Ovary (tissue), 9 donors: Measurements from ENCODE around the gene GRN. TPM values are rescaled to one million over a fixed set of nuclear protein-coding genes. Genes with fewer than 3 reads are reported as not detected.
"Not testable (repeated sequence)": the region's sequence is repeated elsewhere in the genome, so short reads cannot be mapped to it uniquely, and the experiment has no call there.

ENCODE experiments used
- DNase-seq, 5 donors: peaks; one replicate each; pipeline ENCODE4 v3.0.0-alpha.2; 2019 to 2020
- H3K27ac ChIP-seq, 2 donors: fragments of 200-600 bp; one replicate each; pipeline versions ENCODE4 v1.5.1 to v1.8.0; 2019 to 2022
- H3K27me3 ChIP-seq: fragments of 200-600 bp; one replicate; pipeline ENCODE4 v1.8.0; 2022
- H3K36me3 ChIP-seq: fragments of 200-600 bp; sonication (generic); one replicate; pipeline ENCODE4 v1.5.1; 2019
- H3K4me1 ChIP-seq: one replicate; pipeline ENCODE4 v1.8.1; 2013; ENCODE audit warnings: mild to moderate bottlenecking, moderate library complexity; ENCODE audit not compliant: insufficient read depth
- H3K4me3 ChIP-seq: fragments of 200-600 bp; sonication (generic); one replicate; pipeline ENCODE4 v1.5.1; 2017
- H3K9me3 ChIP-seq, 2 donors: fragments of 200-600 bp in 1 of 2; sonication (generic) in 1 of 2; one replicate each; pipeline versions ENCODE4 v1.5.1 to v1.8.1; 2013 to 2019; ENCODE audit warnings: mild to moderate bottlenecking in 1 of 2, moderate library complexity in 1 of 2
- EP300 ChIP-seq: sonication (generic); formaldehyde crosslinking; IDR thresholded peaks from one replicate; pipeline ENCODE4 v1.6.1; 2017; ENCODE audit warnings: antibody characterized with exemption
- POLR2A ChIP-seq: fragments of 450-650 bp; IDR thresholded peaks from one replicate; pipeline ENCODE4 v1.6.1; 2017; ENCODE audit warnings: antibody characterized with exemption, mild to moderate bottlenecking, moderate library complexity
- WGBS, 3 donors: extraction: QIAGEN DNeasy Blood & Tissue Kit in 1 of 3; methylation state at CpG; one replicate each; pipeline versions ENCODE4 v1.1.5 to v1.1.7; 2013 to 2017; 5-methylcytosine and 5-hydroxymethylcytosine counted together
- intact Hi-C, 4 donors: fragments of 100-400 bp; cut with DNase I; formaldehyde crosslinking; loops; one replicate each; pipeline versions ENCODE4 v1.11.0 to v1.15.1; 2022 to 2023
- polyA plus RNA-seq, 2 donors: library from polyadenylated mRNA; stranded (reverse); fragments of 200-250 nt in 1 of 2; fragments of 350-450 nt in 1 of 2; fragmentation: Illumina TruSeq in 1 of 2; extraction: RNeasy Lipid Tissue Mini Kit (QIAGEN cat#74804) in 1 of 2; gene quantifications; one replicate each; pipeline ENCODE4 v1.2.3, GENCODE V29; 2013 to 2014
- total RNA-seq, 7 donors: library from RNA; depleted of rRNA in 2 of 7; stranded (reverse); fragments of >200 nt in 2 of 7; fragmentation: NEBNext Ultra II Directional in 3 of 7; extraction: Animal tissue kit (Norgen Biotek cat#: 25700) in 3 of 7; gene quantifications; one replicate each; pipeline versions ENCODE4 v1.1.0 to v1.2.4, GENCODE V29; 2016 to 2023
- TF ChIP-seq, protein P1 (sequence below), 3 donors: fragments of 450-650 bp in 2 of 3; fragments of 200-600 bp in 1 of 3; IDR thresholded peaks; one replicate each; pipeline versions ENCODE4 v1.5.1 to v1.8.0; 2016 to 2022; ENCODE audit warnings: antibody characterized with exemption in 3 of 3, mild to moderate bottlenecking in 1 of 3
- donor health status: DM: no; HTN: no; CAD: no; lungs with moderate emphysema.
- donor health status: DM: no; HTN: no; CAD: no.
- donor health status: Bipolar disorder and iron deficiency.
- donor health status: DM: yes; HTN: yes; CAD: no.
- donor health status: DM: no; HTN: no; CAD: no.
- donor health status: DM: yes; HTN: yes; CAD: no.

Gene GRN
- total and polyA plus RNA-seq, 9 donors, result 70.6 to 173 (median 88.2) TPM

GRCh38 chr17:44335968-44336367 is 9.1 kb upstream of the GRN start:
- intact Hi-C loops, result loop anchor here in 1 of 4 donors (5.0 kb wide), 1 partner anchor 194 kb away; the partner anchor contains the start of gene HROB
- H3K4me3 ChIP-seq, result no peak overlapping the region
- TF ChIP-seq EP300, result no peak
- TF ChIP-seq POLR2A, result no peak
- TF ChIP-seq, protein P1, sequence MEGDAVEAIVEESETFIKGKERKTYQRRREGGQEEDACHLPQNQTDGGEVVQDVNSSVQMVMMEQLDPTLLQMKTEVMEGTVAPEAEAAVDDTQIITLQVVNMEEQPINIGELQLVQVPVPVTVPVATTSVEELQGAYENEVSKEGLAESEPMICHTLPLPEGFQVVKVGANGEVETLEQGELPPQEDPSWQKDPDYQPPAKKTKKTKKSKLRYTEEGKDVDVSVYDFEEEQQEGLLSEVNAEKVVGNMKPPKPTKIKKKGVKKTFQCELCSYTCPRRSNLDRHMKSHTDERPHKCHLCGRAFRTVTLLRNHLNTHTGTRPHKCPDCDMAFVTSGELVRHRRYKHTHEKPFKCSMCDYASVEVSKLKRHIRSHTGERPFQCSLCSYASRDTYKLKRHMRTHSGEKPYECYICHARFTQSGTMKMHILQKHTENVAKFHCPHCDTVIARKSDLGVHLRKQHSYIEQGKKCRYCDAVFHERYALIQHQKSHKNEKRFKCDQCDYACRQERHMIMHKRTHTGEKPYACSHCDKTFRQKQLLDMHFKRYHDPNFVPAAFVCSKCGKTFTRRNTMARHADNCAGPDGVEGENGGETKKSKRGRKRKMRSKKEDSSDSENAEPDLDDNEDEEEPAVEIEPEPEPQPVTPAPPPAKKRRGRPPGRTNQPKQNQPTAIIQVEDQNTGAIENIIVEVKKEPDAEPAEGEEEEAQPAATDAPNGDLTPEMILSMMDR (IDR thresholded peaks at IDR 0.05), result no peak
- 5 to 16% (median 10%) methylated on average over 5 of the region's 5 CpGs for WGBS, 3 donors
- no peak for DNase-seq
- no peaks in the 10 kb centered on the region for H3K27me3 ChIP-seq
- H3K36me3 ChIP-seq, result no peaks in the 10 kb centered on the region
- no peaks in the 10 kb centered on the region for H3K9me3 ChIP-seq
- H3K27ac ChIP-seq, result no peak overlapping the region
- H3K4me1 ChIP-seq, result peaks cover 1% of the 10 kb centered on the region

DNA sequence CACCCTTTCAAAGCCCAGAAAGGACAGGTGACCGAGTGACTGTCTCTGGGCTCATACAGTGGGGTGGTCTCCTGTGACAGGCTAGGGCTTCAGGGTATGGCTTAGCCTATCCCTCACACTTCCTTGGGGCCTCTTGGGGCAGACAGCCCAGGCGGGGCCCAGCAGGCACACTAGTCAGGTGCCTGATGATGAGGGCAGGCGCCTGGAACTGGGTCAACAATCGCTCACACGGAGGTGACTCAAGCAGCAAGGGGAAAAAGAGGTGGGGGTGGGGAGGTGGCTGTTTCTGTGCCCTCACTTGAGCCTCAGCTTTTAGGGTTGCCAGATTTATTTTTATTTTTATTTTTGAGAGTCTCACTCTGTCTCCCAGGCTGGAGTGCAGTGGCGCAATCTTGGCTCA is 6.4 kb upstream of the GRN start:
- no peak for DNase-seq
- TF ChIP-seq EP300, result no peak
- no peaks in the 10 kb centered on the region for H3K4me1 ChIP-seq
- no peak overlapping the region for H3K4me3 ChIP-seq
- WGBS, 3 donors, result 65 to 66% (median 66%) methylated on average over 6 of the region's 6 CpGs
- intact Hi-C loops, result loop anchor here in 1 of 4 donors (5.0 kb wide), 1 partner anchor 196 kb away; the partner anchor contains the start of gene HROB
- H3K36me3 ChIP-seq, result no peaks in the 10 kb centered on the region
- H3K27ac ChIP-seq, result no peak overlapping the region
- H3K27me3 ChIP-seq, result no peaks in the 10 kb centered on the region
- no peaks in the 10 kb centered on the region for H3K9me3 ChIP-seq

DNA sequence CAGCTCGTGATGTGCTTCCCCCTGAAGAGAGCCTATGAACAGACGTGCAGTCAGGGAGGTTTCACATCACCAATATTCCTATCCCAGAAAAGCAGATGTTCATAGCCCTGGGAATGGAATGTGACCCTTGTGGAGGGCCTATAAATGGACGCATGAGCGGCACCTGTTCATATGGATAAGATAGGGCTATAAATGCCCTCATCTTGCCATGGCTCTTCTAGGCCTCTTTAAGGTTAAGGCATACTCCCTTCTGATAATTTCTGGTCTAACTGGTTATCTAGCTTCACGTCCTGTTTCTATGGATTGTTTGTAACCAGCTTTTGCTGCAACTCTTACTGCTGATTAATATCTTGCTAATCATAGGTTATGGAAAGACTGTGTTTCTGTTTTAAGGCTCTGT is 4.5 kb upstream of the GRN start:
- intact Hi-C loops, H3K27me3 ChIP-seq, H3K4me1 ChIP-seq, H3K9me3 ChIP-seq, H3K4me3 ChIP-seq, H3K27ac ChIP-seq, H3K36me3 ChIP-seq, DNase-seq: not testable (repeated sequence)
- 64 to 68% (median 67%) methylated on average over 5 of the region's 5 CpGs for WGBS, 3 donors

DNA sequence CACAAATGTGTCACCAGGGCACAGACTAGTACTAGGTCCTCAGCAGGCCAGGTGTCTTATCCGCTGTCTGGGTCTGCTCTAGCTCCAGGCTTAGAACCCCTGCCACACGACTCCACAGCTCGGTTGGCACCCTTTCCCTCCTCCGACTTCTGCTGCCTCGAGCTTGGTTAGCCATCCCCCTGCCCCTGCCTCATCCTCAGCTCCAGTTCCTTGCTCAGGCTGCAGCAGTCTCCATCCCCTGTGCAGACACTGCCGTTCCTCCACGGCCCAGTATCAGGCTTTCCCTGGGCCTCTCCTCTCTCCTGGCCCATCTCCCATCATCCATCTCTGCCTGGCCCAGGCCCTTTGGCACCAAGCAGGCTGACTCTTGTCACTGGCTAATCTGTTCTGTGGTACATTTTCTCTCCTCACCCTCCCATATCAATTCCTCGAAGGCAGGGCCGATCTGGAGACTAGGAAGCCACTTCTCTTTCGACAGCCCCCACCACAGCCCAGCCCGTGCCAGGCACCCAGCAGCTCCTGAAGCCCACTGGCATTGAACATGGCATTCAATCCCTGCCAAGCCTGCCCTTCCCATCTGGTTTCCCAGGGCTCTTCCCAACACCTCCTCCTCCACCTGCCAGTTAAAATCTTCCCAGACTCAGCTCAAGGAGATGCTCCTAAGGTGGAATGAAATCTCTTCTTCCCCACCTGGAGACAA is 1.4 kb upstream of the GRN start:
- Histone ChIP-seq H3K36me3 (no peaks in the 10 kb centered on the region), H3K4me3 (no peak overlapping the region), H3K27ac (no peak overlapping the region), H3K27me3 (no peaks in the 10 kb centered on the region), H3K4me1 (peaks cover 5% of the 10 kb centered on the region), H3K9me3 (no peaks in the 10 kb centered on the region)
- intact Hi-C loops, result no loop called here
- DNase-seq, result no peak
- 56 to 69% (median 68%) methylated on average over 11 of the region's 11 CpGs for WGBS, 3 donors
- TF ChIP-seq, protein P1 (IDR thresholded peaks at IDR 0.05), result no peak
- TF ChIP-seq POLR2A, result no peak
- no peak for TF ChIP-seq EP300

DNA sequence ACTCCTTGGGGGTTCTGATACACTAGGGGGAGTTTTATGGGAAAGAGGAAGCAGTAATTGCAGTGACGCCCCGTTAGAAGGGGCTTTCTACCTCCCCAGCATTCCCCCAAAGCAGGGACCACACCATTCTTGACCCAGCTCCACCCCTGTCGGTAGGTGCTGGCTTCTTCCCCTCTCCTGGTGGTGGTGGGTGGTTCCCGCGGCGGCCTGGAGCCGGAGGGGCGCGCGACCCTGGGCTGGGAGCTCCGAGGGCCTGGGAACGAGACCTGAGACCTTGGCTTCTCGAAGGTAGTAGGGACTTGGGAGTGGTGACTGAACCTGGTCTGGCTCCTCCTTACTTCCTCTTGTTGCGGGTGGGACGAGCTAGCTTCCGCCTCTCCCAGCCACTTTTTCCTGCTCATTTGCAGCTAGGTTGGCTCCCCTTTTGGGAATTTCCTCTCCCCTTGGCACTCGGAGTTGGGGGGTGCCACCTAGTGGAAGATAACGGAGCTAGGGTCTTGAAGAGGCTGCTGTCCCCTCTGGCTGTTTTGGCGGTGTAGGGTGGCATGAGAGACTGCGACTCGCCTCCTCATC is 438 bp downstream of the GRN start:
- no peaks in the 10 kb centered on the region for H3K27me3 ChIP-seq
- H3K9me3 ChIP-seq, result no peaks in the 10 kb centered on the region
- peak overlapping the region; percentile 73 to 78 for H3K27ac ChIP-seq
- DNase-seq, result peak in 4 of 5 donors; percentile 51 to 62 (median 58)
- TF ChIP-seq, protein P1 (IDR thresholded peaks at IDR 0.05), result peak in 2 of 3 donors; percentile 15 to 36
- no peak for TF ChIP-seq POLR2A
- TF ChIP-seq EP300, result no peak
- peak overlapping the region; percentile 55 for H3K4me3 ChIP-seq
- intact Hi-C loops, result no loop called here
- H3K4me1 ChIP-seq, result peaks cover 5% of the 10 kb centered on the region
- 2 to 3% (median 2%) methylated on average over 21 of the region's 21 CpGs for WGBS, 3 donors
- no peaks in the 10 kb centered on the region for H3K36me3 ChIP-seq
